HepG2 (cell line): ENCODE measurements around the gene CREG2. TPM values are rescaled to one million over a fixed set of nuclear protein-coding genes. Genes with fewer than 3 reads are reported as not detected.

ENCODE experiments used
- AGO2 ChIP-seq: fragments of 200-400 bp; formaldehyde crosslinking; optimal IDR thresholded peaks from 2 replicates; pipeline ENCODE3; 2017; ENCODE audit warnings: mild to moderate bottlenecking, low read depth, low read length, moderate library complexity
- AKNA ChIP-seq: sonication (generic); formaldehyde crosslinking; IDR thresholded peaks from 2 replicates; pipeline ENCODE4 v1.4.0; 2020; ENCODE audit warnings: missing genetic modification reagents, borderline replicate concordance
- BHLHE40 ChIP-seq: IDR thresholded peaks from 2 replicates; pipeline ENCODE4 v1.6.1; 2011; ENCODE audit warnings: low read length, improper control_type of control experiment
- MEIS2 ChIP-seq: sonication (generic); formaldehyde crosslinking; IDR thresholded peaks from 2 replicates; pipeline ENCODE4 v1.9.0; 2021; ENCODE audit warnings: mild to moderate bottlenecking, missing genetic modification reagents
- MYNN ChIP-seq: sonication (generic); formaldehyde crosslinking; IDR thresholded peaks from 2 replicates; pipeline ENCODE4 v1.4.0; 2020; ENCODE audit warnings: mild to moderate bottlenecking, low read depth, missing genetic modification reagents
- NCOA1 ChIP-seq: sonication (generic); formaldehyde crosslinking; IDR thresholded peaks from 2 replicates; pipeline ENCODE4 v1.9.0; 2021; ENCODE audit warnings: missing genetic modification reagents
- POGK ChIP-seq: sonication (generic); formaldehyde crosslinking; conservative IDR thresholded peaks from 2 replicates; pipeline ENCODE4 v1.8.0; 2022; ENCODE audit warnings: mild to moderate bottlenecking, moderate library complexity, missing genetic modification reagents
- TFDP1 ChIP-seq: IDR thresholded peaks from 2 replicates; pipeline ENCODE4 v1.6.1; 2016; ENCODE audit warnings: missing compliant biosample characterization, missing genetic modification reagents, borderline replicate concordance
- ZBTB7B ChIP-seq: sonication (generic); formaldehyde crosslinking; IDR thresholded peaks from 2 replicates; pipeline ENCODE4 v1.4.0; 2020; ENCODE audit warnings: missing genetic modification reagents
- ZFX ChIP-seq: sonication (generic); formaldehyde crosslinking; IDR thresholded peaks from 2 replicates; pipeline ENCODE4 v1.4.0; 2020; ENCODE audit warnings: mild to moderate bottlenecking, low read depth, missing genetic modification reagents, moderate library complexity
- ZKSCAN8 ChIP-seq: IDR thresholded peaks from 2 replicates; pipeline ENCODE4 v1.6.1; 2016; ENCODE audit warnings: borderline replicate concordance, missing genetic modification reagents, missing compliant biosample characterization
- ZNF552 ChIP-seq: sonication (generic); formaldehyde crosslinking; IDR thresholded peaks from 2 replicates; pipeline ENCODE4 v1.9.0; 2022; ENCODE audit warnings: missing genetic modification reagents, mild to moderate bottlenecking, borderline replicate concordance
- ZNF780A ChIP-seq: sonication (generic); formaldehyde crosslinking; IDR thresholded peaks from 2 replicates; pipeline ENCODE4 v1.8.0; 2022; ENCODE audit warnings: mild to moderate bottlenecking, missing genetic modification reagents, moderate library complexity
- ZSCAN25 ChIP-seq: sonication (generic); formaldehyde crosslinking; IDR thresholded peaks from 2 replicates; pipeline ENCODE4 v1.8.0; 2022; ENCODE audit warnings: mild to moderate bottlenecking, missing genetic modification reagents
- polyA plus RNA-seq, 8 experiments: library from polyadenylated mRNA; depleted of rRNA in 3 of 8; stranded (reverse) in 7 of 8; unstranded in 1 of 8; fragments of >200 nt; fragmentation: Illumina TruSeq in 4 of 8; extraction: Trizol in 4 of 8; gene quantifications; 2 replicates each; pipeline versions ENCODE4 v1.2.1 to v1.2.3, GENCODE V29; 2011 to 2016; ENCODE audit warnings: low read depth in 4 of 8, missing spikeins in 1 of 8, mixed read lengths in 1 of 8; ENCODE audit not compliant: insufficient read depth in 1 of 8
- total RNA-seq, 5 experiments: library from RNA; depleted of rRNA; stranded (reverse); fragments of >200 nt; fragmentation: Illumina TruSeq; extraction: Trizol; gene quantifications; 2 replicates each; pipeline ENCODE4 v1.2.3, GENCODE V29; 2016; ENCODE audit warnings: low read depth in 1 of 5
- TF ChIP-seq, protein P1 (sequence below): sonication (generic); formaldehyde crosslinking; IDR thresholded peaks from 2 replicates; pipeline ENCODE4 v1.5.0; 2020; ENCODE audit warnings: mild to moderate bottlenecking, missing genetic modification reagents
- TF ChIP-seq, protein P2 (sequence below): sonication (generic); formaldehyde crosslinking; IDR thresholded peaks from 2 replicates; pipeline ENCODE4 v1.4.0; 2020; ENCODE audit warnings: missing genetic modification reagents, borderline replicate concordance

The CREG2 gene
- total and polyA plus RNA-seq, 2 of the 13 experiments (the other 11 are each of a cell fraction or from before 2014, with no cell fraction given): 0.18 to 0.26 TPM

- TF ChIP-seq, protein P1, sequence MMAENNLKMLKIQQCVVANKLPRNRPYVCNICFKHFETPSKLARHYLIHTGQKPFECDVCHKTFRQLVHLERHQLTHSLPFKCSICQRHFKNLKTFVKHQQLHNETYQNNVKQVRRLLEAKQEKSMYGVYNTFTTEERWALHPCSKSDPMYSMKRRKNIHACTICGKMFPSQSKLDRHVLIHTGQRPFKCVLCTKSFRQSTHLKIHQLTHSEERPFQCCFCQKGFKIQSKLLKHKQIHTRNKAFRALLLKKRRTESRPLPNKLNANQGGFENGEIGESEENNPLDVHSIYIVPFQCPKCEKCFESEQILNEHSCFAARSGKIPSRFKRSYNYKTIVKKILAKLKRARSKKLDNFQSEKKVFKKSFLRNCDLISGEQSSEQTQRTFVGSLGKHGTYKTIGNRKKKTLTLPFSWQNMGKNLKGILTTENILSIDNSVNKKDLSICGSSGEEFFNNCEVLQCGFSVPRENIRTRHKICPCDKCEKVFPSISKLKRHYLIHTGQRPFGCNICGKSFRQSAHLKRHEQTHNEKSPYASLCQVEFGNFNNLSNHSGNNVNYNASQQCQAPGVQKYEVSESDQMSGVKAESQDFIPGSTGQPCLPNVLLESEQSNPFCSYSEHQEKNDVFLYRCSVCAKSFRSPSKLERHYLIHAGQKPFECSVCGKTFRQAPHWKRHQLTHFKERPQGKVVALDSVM (CRISPR knock-in tag): no peak
- no peak for TF ChIP-seq AGO2
- no peak for TF ChIP-seq ZSCAN25 (CRISPR knock-in tag)
- TF ChIP-seq ZNF780A (CRISPR knock-in tag): no peak; the same call in 1 of the 2 replicates
- no peak for TF ChIP-seq AKNA (CRISPR knock-in tag)
- peak; percentile 20 for TF ChIP-seq ZKSCAN8 (CRISPR knock-in tag)
- no peak for TF ChIP-seq MYNN (CRISPR knock-in tag)
- TF ChIP-seq, protein P2, sequence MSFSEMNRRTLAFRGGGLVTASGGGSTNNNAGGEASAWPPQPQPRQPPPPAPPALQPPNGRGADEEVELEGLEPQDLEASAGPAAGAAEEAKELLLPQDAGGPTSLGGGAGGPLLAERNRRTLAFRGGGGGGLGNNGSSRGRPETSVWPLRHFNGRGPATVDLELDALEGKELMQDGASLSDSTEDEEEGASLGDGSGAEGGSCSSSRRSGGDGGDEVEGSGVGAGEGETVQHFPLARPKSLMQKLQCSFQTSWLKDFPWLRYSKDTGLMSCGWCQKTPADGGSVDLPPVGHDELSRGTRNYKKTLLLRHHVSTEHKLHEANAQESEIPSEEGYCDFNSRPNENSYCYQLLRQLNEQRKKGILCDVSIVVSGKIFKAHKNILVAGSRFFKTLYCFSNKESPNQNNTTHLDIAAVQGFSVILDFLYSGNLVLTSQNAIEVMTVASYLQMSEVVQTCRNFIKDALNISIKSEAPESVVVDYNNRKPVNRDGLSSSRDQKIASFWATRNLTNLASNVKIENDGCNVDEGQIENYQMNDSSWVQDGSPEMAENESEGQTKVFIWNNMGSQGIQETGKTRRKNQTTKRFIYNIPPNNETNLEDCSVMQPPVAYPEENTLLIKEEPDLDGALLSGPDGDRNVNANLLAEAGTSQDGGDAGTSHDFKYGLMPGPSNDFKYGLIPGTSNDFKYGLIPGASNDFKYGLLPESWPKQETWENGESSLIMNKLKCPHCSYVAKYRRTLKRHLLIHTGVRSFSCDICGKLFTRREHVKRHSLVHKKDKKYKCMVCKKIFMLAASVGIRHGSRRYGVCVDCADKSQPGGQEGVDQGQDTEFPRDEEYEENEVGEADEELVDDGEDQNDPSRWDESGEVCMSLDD (CRISPR knock-in tag): no peak
- no peak for TF ChIP-seq NCOA1 (CRISPR knock-in tag)
- TF ChIP-seq TFDP1 (CRISPR knock-in tag): peak; percentile 42; the same call in 1 of the 2 replicates
- peak; percentile 46 for TF ChIP-seq BHLHE40
- TF ChIP-seq MEIS2 (CRISPR knock-in tag): no peak; the same call in 1 of the 2 replicates
- peak; percentile 76; the same call in 1 of the 2 replicates for TF ChIP-seq POGK (CRISPR knock-in tag)
- TF ChIP-seq ZNF552 (CRISPR knock-in tag): no peak
- TF ChIP-seq ZFX (CRISPR knock-in tag): peak; percentile 89
- no peak for TF ChIP-seq ZBTB7B (CRISPR knock-in tag)
Measured at GRCh38 chr2:101330253-101330933, 56.9 kb downstream of the CREG2 start (continued).
